Putamen (tissue), 1 donor: ENCODE data around the gene THOC7.

Experiments
- DNase-seq: peaks from one replicate; pipeline ENCODE4 v3.0.0-alpha.2; 2016; ENCODE audit warnings: low spot score

Gene THOC7

GRCh38 chr3:63842127-63842526 is 21.5 kb downstream of the THOC7 start:
- DNase-seq: no peak

GRCh38 chr3:63841704-63842103 is 21.9 kb downstream of the THOC7 start:
- DNase-seq: no peak

- no peak for DNase-seq
Measured at GRCh38 chr3:63832395-63832794, 31.2 kb downstream of the THOC7 start.

GRCh38 chr3:63830526-63830925 is 33.1 kb downstream of the THOC7 start:
- no peak for DNase-seq

DNA sequence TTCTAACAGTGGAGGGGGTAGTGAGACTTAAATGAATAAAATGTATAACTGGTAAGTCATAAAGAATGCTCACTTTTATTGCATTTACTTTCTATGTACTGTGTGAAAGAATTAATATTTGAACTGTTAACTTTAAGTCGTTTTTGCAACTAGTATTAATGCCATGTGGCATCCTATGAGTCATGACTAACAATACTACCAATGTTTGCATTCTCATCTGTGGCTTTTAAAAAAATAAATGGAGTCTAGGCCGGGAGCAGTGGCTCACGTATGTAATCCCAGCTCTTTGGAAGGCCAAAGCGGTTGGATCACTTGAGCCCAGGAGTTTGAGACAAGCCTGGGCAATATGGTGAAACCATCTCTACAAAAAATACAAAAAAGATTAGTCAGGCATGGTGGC is 39.3 kb downstream of the THOC7 start:
- no peak for DNase-seq

- DNase-seq: no peak
Measured at GRCh38 chr3:63819151-63819398, 44.5 kb downstream of the THOC7 start, which contains the start of gene C3orf49. C3orf49 (plus strand) TSS chr3:63819299; CDS start chr3:63819472, 173 bp downstream.

- peak; percentile 50 for DNase-seq
Measured at GRCh38 chr3:63818282-63819150, 45.1 kb downstream of the THOC7 start.

DNA sequence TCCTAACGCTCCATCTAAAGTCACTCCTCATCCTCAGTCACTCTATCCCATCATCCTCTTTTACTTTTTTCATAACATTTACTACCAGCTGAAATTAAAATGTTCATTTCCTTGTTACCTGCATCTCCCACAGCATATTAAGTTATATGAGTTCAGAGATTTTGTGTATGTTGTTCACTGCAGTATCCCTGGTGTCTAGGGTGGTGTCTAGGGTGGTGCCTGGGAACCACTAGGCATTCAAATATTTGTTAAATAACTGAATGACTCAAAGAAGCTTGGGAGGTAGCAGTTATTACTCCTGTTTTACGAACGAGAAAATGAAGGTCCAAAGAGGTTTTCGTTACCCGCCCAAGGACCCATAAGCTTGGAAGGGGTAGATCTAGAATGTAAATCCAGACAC is 46.4 kb downstream of the THOC7 start:
- no peak for DNase-seq

DNA sequence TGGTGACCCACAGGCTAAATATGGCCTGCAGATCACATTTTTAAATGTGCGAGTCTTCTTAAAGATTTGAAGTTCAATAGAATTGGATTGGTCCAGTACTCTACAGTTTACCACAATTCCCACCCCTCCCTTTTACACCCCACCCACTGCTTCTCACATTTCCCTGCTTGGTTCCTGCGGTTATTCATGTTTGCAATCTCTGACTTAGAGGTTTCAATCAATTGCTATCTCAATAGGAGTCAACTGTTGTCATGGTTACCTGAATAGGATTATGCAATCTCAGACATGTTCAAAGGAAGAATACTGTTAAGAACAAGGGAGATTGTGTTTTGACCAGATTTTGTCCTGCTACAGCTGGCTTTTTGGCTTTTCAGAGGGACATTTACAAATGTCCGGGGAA is 49.4 kb downstream of the THOC7 start:
- no peak for DNase-seq

GRCh38 chr3:63809607-63810006 is 54.0 kb downstream of the THOC7 start:
- no peak for DNase-seq

- no peak for DNase-seq
Measured at GRCh38 chr3:63808633-63809032, 55.0 kb downstream of the THOC7 start.

DNA sequence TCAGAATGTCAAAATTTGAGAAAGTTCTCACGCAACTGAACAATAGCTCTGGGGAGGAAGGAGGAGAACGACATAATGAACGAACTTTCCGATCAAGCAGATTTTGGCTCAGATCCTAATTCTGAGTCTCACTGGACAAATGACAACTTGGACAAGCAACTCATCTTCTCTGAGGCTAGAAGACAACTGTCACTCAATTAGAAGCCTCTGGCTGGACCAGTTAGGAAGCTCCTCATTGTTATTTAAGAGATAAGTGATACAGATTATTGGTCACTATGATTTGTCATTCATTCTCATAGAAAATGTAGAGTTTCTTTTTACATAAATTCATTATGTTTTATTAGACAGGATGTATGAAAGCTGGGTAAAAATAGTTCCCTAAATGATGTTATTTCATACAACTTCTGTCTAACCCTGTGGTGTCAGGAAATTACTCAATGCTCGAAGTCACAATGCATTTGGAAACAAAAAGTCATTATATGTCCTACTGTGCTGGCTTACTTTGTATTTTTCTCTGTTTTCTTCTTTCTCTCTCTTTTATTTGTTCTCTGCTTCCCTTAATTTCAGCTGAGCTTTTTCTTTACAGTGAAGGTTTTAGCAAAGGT is 55.5 kb downstream of the THOC7 start:
- DNase-seq: no peak

GRCh38 chr3:63803911-63804310 is 59.7 kb downstream of the THOC7 start:
- DNase-seq: no peak

DNA sequence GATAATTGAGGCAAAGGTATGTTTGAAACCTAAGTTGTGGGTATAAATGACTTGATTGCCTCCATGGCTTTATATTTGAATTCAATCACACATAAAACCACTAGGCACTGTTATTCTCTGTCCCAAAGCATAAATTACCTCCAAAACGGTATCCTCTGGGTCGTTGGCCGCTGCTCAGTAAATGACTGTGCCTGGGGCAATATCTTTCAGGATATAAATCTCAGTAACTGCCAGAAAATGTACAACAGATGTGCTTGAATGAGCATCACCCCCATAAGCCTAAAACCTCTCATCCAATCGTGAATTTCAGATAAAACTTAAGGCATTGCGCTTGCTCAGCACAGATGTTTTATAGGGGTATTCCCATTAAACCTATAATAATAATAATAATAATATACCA is 63.5 kb downstream of the THOC7 start:
- no peak for DNase-seq

GRCh38 chr3:63798949-63799348 is 64.7 kb downstream of the THOC7 start:
- no peak for DNase-seq

- no peak for DNase-seq
Measured at GRCh38 chr3:63798544-63798943, 65.1 kb downstream of the THOC7 start.

GRCh38 chr3:63795438-63795837 is 68.2 kb downstream of the THOC7 start:
- DNase-seq: no peak

DNA sequence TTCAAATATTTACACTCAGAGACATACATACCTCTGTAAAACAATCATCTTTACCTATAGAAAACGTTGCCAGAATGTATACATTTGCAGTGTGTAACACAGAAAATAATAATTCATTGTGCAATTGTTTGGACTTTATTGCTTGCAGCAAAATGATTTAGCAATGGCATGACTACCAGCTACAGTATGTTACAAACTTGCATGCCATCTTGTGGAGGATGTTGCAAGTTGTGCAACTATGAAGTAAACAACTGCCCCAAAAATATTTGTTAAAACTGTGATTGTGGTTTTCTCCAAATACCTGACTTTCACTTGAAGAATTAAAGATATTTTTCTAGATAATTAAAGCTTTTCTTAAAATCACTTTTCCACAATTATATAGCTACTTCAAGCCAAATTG is 71.6 kb downstream of the THOC7 start:
- no peak for DNase-seq
